DND-41 (cell line): ENCODE measurements around the gene GLB1L.

Experiments used
- EZH2 ChIP-seq: IDR thresholded peaks from 3 replicates; pipeline ENCODE4 v1.6.1; 2012; ENCODE audit warnings: borderline replicate concordance, low read depth, mild to moderate bottlenecking, moderate library complexity, low read length, inconsistent platforms; ENCODE audit not compliant: severe bottlenecking
- TF ChIP-seq, protein P1 (sequence below): IDR thresholded peaks from 2 replicates; pipeline ENCODE4 v1.5.1; 2012; ENCODE audit warnings: borderline replicate concordance, low read length, moderate library complexity, mild to moderate bottlenecking; ENCODE audit not compliant: poor library complexity, severe bottlenecking; ENCODE audit errors: extremely low read depth

DNA sequence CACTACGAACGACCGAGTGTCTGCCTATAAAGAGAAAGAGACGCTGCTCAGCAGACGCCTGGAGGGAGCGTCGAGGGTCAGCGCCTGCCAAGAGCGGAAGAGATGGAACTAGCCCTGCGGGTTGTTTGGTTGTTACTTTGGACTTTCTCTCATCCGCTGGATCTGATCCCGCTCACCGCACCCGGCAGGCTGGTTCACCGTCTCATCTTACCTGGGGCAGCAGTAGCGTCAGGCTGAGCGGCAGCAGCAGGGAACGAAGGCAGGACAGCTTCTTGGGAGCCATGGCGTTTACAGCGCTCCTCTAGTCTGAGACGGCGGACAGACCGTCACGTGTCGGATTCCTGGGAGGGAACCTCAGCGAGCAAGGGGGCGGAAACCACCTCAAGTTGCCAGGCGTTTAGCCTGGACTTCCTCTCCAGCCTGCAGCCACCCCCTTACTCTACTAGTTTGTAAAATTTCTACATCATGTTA is 1.9 kb downstream of the GLB1L start:
- no peak for TF ChIP-seq EZH2
- TF ChIP-seq, protein P1, sequence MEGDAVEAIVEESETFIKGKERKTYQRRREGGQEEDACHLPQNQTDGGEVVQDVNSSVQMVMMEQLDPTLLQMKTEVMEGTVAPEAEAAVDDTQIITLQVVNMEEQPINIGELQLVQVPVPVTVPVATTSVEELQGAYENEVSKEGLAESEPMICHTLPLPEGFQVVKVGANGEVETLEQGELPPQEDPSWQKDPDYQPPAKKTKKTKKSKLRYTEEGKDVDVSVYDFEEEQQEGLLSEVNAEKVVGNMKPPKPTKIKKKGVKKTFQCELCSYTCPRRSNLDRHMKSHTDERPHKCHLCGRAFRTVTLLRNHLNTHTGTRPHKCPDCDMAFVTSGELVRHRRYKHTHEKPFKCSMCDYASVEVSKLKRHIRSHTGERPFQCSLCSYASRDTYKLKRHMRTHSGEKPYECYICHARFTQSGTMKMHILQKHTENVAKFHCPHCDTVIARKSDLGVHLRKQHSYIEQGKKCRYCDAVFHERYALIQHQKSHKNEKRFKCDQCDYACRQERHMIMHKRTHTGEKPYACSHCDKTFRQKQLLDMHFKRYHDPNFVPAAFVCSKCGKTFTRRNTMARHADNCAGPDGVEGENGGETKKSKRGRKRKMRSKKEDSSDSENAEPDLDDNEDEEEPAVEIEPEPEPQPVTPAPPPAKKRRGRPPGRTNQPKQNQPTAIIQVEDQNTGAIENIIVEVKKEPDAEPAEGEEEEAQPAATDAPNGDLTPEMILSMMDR = no peak
